ENCODE measurements around the gene KCNE4.

Gene KCNE4

GRCh38 chr2:223040527-223040926 is 11.5 kb upstream of the KCNE4 start:
- no peak for DNase-seq

- peak in 6 of 58 donors; percentile 7 to 51 (median 19) for DNase-seq
Observed at GRCh38 chr2:223041527-223042109, 10.4 kb upstream of the KCNE4 start.

- DNase-seq = no peak
Observed at GRCh38 chr2:223042284-223042683, 9.7 kb upstream of the KCNE4 start.

GRCh38 chr2:223042704-223043118 is 9.3 kb upstream of the KCNE4 start:
- DNase-seq = no peak

GRCh38 chr2:223043164-223043941 is 8.6 kb upstream of the KCNE4 start:
- DNase-seq = no peak

GRCh38 chr2:223044092-223044836 is 7.7 kb upstream of the KCNE4 start:
- no peak for DNase-seq

- no peak for DNase-seq
Observed at GRCh38 chr2:223044916-223045700, 6.9 kb upstream of the KCNE4 start.

GRCh38 chr2:223046470-223047040 is 5.4 kb upstream of the KCNE4 start:
- DNase-seq = no peak

- no peak for DNase-seq
Observed at GRCh38 chr2:223047260-223047761, 4.7 kb upstream of the KCNE4 start.

GRCh38 chr2:223048519-223048918 is 3.5 kb upstream of the KCNE4 start:
- no peak for DNase-seq

- DNase-seq = no peak
Observed at GRCh38 chr2:223049356-223049755, 2.6 kb upstream of the KCNE4 start.

GRCh38 chr2:223050188-223050587 is 1.8 kb upstream of the KCNE4 start:
- DNase-seq = no peak

- DNase-seq = no peak
Observed at GRCh38 chr2:223050900-223051504, 988 bp upstream of the KCNE4 start.

- DNase-seq = no peak
Observed at GRCh38 chr2:223052548-223053483, 826 bp downstream of the KCNE4 start.

GRCh38 chr2:223053484-223054192 is 1.6 kb downstream of the KCNE4 start:
- DNase-seq = no peak

GRCh38 chr2:223054193-223054781 is 2.3 kb downstream of the KCNE4 start:
- DNase-seq = peak in 2 of 58 donors; percentile 24 to 51

- DNase-seq = peak in 1 of 58 donors; percentile 15
Observed at GRCh38 chr2:223055140-223055539, 3.1 kb downstream of the KCNE4 start.

- DNase-seq = no peak
Observed at GRCh38 chr2:223055836-223056235, 3.8 kb downstream of the KCNE4 start.

Data from anterior cingulate cortex (tissue), 58 donors.